Measurements from ENCODE around the gene MUS81. TPM values are rescaled to one million over a fixed set of nuclear protein-coding genes. Genes with fewer than 3 reads are reported as not detected.

The MUS81 gene
- total and polyA plus RNA-seq, 2 of the 13 experiments (the other 11 are each of a cell fraction or from before 2014, with no cell fraction given), result 25.6 to 30.2 TPM

DNA sequence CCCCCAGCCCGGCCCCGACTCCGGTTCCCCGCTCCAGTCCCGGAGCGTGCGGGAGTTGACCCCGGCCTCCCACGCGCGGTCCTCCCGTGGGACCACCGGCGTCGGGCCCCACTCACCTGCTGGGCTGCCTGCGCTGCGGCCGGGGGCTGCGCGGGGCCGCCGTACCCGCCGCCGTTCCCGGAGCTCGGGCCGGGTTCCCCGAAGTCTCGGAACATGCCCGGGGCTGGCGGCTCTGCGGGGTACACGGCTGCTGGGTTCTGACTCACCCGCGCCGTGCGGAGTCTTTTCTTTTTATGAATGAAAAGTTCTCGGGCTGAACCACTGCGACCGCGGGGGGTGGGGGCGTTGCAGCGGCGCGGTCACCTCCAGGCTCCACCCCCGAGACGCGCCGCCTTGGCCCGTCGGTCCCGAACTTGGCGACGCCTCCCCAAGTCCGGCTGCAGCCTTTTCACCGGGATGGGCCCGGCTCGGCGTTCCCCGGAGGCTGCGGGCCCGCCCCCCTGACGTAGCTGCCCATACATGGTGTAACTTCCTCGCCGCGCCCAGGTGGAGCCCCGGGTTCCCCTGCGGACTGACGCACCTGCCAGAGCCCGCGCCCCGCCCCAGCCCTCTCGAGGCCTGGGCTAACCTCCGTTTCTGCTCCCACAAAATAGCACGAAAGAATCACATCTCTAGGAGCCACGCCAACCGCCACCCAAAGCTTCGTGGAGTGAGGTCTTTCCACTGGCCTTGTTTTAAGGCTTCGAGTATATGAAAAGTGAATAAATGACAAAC, 40.1 kb downstream of the MUS81 start, which contains the start of gene FOSL1 (continued):
- TF ChIP-seq, protein P1, sequence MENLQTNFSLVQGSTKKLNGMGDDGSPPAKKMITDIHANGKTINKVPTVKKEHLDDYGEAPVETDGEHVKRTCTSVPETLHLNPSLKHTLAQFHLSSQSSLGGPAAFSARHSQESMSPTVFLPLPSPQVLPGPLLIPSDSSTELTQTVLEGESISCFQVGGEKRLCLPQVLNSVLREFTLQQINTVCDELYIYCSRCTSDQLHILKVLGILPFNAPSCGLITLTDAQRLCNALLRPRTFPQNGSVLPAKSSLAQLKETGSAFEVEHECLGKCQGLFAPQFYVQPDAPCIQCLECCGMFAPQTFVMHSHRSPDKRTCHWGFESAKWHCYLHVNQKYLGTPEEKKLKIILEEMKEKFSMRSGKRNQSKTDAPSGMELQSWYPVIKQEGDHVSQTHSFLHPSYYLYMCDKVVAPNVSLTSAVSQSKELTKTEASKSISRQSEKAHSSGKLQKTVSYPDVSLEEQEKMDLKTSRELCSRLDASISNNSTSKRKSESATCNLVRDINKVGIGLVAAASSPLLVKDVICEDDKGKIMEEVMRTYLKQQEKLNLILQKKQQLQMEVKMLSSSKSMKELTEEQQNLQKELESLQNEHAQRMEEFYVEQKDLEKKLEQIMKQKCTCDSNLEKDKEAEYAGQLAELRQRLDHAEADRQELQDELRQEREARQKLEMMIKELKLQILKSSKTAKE (CRISPR knock-in tag; IDR thresholded peaks at IDR 0.05; ENCODE audit: borderline replicate concordance), result peak; percentile 56; the same call in 1 of the 2 replicates
- TF ChIP-seq ZNF563 (CRISPR knock-in tag; IDR thresholded peaks at IDR 0.05) (no peak), PCBP1 (IDR thresholded peaks at IDR 0.05; ENCODE audit: borderline replicate concordance, low read depth, low read length) (peak; percentile 33; the same call in 1 of the 2 replicates), ZMYM2 (CRISPR knock-in tag; IDR thresholded peaks at IDR 0.05) (0 out of 2 replicates have a peak, but pooled peaks have one; percentile 18), ZFP90 (CRISPR knock-in tag; IDR thresholded peaks at IDR 0.05; ENCODE audit: borderline replicate concordance) (no peak), ZNF720 (CRISPR knock-in tag; IDR thresholded peaks at IDR 0.05) (no peak), ZNF878 (CRISPR knock-in tag; IDR thresholded peaks at IDR 0.05) (peak; percentile 77; the same call in 1 of the 2 replicates), TFDP2 (CRISPR knock-in tag; IDR thresholded peaks at IDR 0.05) (no peak), MED8 (CRISPR knock-in tag; IDR thresholded peaks at IDR 0.05; ENCODE audit: insufficient replicate concordance) (no peak), POGZ (CRISPR knock-in tag; IDR thresholded peaks at IDR 0.05) (no peak), ZNF292 (CRISPR knock-in tag; IDR thresholded peaks at IDR 0.05; ENCODE audit: borderline replicate concordance, low read depth) (no peak), ARID4A (CRISPR knock-in tag; IDR thresholded peaks at IDR 0.05; ENCODE audit: borderline replicate concordance) (peak; percentile 89), STAT5B (CRISPR knock-in tag; IDR thresholded peaks at IDR 0.05) (no peak), ZNF510 (CRISPR knock-in tag; IDR thresholded peaks at IDR 0.05; ENCODE audit: low read depth) (no peak), ZNF558 (CRISPR knock-in tag; IDR thresholded peaks at IDR 0.05; ENCODE audit: borderline replicate concordance) (no peak; the same call in 1 of the 2 replicates), NR1H2 (CRISPR knock-in tag; IDR thresholded peaks at IDR 0.05; ENCODE audit: borderline replicate concordance, low read depth) (no peak)
- TF ChIP-seq, protein P2, sequence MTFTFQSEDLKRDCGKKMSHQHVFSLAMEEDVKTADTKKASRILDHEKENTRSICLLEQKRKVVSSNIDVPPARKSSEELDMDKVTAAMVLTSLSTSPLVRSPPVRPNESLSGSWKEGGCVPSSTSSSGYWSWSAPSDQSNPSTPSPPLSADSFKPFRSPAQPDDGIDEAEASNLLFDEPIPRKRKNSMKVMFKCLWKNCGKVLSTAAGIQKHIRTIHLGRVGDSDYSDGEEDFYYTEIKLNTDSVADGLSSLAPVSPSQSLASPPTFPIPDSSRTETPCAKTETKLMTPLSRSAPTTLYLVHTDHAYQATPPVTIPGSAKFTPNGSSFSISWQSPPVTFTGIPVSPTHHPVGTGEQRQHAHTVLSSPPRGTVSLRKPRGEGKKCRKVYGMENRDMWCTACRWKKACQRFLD (CRISPR knock-in tag; IDR thresholded peaks at IDR 0.05; ENCODE audit: borderline replicate concordance), result no peak
- TF ChIP-seq, protein P3, sequence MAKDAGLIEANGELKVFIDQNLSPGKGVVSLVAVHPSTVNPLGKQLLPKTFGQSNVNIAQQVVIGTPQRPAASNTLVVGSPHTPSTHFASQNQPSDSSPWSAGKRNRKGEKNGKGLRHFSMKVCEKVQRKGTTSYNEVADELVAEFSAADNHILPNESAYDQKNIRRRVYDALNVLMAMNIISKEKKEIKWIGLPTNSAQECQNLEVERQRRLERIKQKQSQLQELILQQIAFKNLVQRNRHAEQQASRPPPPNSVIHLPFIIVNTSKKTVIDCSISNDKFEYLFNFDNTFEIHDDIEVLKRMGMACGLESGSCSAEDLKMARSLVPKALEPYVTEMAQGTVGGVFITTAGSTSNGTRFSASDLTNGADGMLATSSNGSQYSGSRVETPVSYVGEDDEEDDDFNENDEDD (CRISPR knock-in tag; IDR thresholded peaks at IDR 0.05; ENCODE audit: borderline replicate concordance), result peak; percentile 62; the same call in 1 of the 2 replicates

All from HepG2 (cell line).